Skeletal muscle satellite cell (primary cell): ENCODE data around the gene NUP98.

ENCODE experiments used
- H3K27me3 ChIP-seq: 2 replicates; pipeline ENCODE4 v1.7.0; 2013; ENCODE audit warnings: low read length; ENCODE audit not compliant: control insufficient read depth, insufficient read depth
- H3K36me3 ChIP-seq: 2 replicates; pipeline ENCODE4 v1.7.0; 2013; ENCODE audit warnings: mild to moderate bottlenecking, control low read depth, low read length; ENCODE audit not compliant: insufficient read depth
- H3K4me1 ChIP-seq: 2 replicates; pipeline ENCODE4 v1.7.0; 2013; ENCODE audit warnings: low read length; ENCODE audit not compliant: control insufficient read depth, insufficient read depth
- H3K4me2 ChIP-seq: 2 replicates; pipeline ENCODE4 v1.7.0; 2013; ENCODE audit warnings: mild to moderate bottlenecking, low read length
- H3K4me3 ChIP-seq: 2 replicates; pipeline ENCODE4 v1.7.0; 2013; ENCODE audit warnings: low read length
- H3K9ac ChIP-seq: 2 replicates; pipeline ENCODE4 v1.7.0; 2013; ENCODE audit warnings: mild to moderate bottlenecking, low read depth, low read length, moderate library complexity
- H3K9me3 ChIP-seq: replicated peaks from 2 replicates; pipeline ENCODE4 v1.7.0; 2013; ENCODE audit warnings: mild to moderate bottlenecking, control low read depth, low read length

Gene NUP98

GRCh38 chr11:3808861-3809623, 11.7 kb upstream of the NUP98 start:
- H3K4me2 ChIP-seq, result peak overlapping the region; percentile 99
- H3K4me1 ChIP-seq, result peaks cover 10% of the 10 kb centered on the region
- no peaks in the 10 kb centered on the region for H3K27me3 ChIP-seq
- no peaks in the 10 kb centered on the region for H3K9me3 ChIP-seq
- peak overlapping the region; percentile 87 for H3K9ac ChIP-seq
- peak overlapping the region; percentile 80 for H3K4me3 ChIP-seq
- H3K36me3 ChIP-seq, result no peaks in the 10 kb centered on the region

DNA sequence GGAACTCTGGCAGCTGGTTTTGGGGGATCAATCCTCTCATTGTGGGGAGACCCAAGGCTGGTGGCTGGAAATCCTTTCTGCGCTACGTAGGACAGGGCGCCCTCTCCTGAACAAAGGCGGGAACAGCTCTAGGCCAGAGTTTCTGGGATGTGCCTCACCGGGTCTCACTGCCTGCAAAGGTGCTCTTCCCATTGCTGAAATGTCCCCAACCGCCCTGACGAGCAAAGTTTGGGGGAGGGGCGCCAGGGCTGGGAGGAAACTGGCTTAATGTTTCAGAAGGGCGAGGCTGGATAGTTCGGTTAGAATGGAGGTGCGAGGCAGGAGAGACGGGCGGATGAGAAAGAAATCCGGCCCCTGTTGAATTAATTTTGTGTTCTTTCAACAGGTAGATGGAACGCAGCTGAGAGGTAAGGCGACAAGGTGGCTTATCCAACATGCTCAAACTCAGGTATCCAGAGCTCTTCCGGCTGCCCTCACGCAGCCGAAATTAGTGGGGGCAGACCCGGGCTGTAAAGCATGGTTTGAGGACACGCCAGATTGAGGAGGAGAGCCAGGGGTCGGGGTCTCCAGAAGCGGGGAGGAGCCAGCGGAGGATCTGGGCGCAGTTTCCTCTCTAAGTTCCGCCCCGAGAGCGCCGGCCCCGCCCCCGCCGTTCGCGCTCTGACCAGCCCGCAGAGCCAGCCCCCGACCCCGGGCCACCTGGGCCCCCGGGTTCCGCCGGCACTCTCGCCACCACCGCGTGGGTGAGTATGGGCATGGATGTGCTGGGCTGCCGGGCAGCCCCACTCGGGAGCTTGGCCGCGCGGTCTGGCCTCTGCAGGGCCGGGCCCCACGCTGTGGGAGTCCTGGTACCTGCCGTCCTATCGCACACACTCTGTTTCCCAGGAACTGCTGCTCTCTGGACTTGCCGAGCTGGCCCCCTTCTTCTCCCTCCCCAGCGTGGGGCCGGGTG, 10.8 kb upstream of the NUP98 start, which contains the start of gene PGAP2:
Gene PGAP2 (plus strand): TSS at position 652 of the 952 bp plus-strand sequence. CDS start 2,700 bp downstream, outside the sequence.
- H3K4me1 ChIP-seq, result peaks cover 16% of the 10 kb centered on the region
- peak within 1 kb of the TSS; percentile 80 for H3K4me3 ChIP-seq
- H3K9me3 ChIP-seq, result no peaks in the 10 kb centered on the region
- H3K27me3 ChIP-seq, result no peaks in the 10 kb centered on the region
- H3K36me3 ChIP-seq, result no peaks in the 10 kb centered on the region
- peak within 1 kb of the TSS; percentile 99 for H3K4me2 ChIP-seq
- H3K9ac ChIP-seq, result peak within 1 kb of the TSS; percentile 87

DNA sequence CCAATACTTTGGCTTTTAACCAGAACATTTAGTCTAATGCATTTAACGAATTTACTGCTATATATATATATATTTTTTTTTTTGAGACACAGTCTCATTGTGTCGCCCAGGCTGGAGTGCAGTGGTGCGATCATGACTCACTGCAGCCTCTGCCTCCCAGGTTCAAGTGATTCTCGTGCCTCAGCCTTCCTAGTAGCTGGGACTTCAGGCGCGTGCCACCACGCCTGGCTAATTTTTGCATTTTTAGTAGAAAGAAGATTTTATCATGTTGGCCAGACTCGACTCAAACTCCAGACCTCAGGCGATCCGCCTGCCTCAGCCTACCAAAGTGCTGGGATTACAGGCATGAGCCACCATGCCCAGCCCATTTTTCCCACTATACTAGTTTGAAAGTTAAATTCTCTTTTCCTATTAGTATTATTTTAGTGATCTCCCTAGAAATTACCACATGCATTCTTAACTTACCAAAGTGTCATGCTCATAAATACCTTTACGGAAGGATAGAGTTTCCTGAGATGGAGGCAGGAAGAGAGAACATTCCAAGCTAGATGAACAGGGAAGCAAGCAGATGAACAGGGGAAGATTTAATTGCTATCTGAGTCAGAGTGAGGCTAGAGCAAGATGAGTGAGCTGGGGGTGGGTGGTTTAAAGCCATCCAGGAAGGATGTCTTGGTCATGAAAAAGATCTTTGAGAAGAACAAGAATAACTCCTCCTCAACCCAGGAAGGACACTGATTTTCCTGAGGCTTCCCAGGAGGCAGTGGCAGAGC, 6.6 kb upstream of the NUP98 start:
- Histone ChIP-seq H3K9ac (no peak overlapping the region), H3K9me3 (no peaks in the 10 kb centered on the region), H3K4me3 (peak overlapping the region; percentile 25), H3K4me2 (peak overlapping the region; percentile 72), H3K4me1 (peaks cover 27% of the 10 kb centered on the region), H3K36me3 (no peaks in the 10 kb centered on the region), H3K27me3 (no peaks in the 10 kb centered on the region)

DNA sequence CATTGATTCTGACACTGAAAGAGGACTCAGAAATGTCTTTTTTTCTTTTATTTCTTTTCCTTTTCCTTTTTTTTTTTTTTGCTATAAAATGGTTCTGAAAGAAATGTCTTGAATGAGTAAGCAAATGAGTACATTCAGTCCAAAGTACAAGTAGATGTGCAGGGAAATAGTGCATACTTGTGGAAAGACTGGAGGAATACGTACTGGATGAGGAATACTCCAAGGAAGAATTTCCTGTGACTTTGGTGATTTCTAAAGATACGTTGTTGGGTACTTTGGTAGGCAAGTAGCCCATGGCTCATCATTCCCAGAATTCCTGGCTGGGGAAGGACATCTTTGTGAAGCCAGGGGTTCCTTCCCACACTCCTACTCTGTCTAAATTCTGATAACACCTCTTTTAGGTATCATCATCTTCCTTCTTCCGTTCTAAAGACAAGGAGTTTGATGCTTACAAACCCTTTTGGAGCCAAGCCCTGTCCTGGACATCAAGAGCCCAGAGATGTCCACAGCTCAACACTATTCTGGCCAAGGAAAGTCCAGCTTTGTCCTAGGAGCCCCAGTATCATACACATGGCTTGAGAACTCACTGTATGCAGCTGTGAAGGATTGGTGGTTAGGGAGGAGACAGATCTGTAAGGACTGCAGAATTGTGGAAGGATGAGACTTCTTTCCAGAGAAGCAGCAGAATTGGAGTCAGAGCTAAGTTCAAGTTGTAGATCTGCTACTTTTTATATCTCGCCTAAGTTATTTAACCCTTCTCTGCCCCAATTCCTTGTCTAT, 4.8 kb upstream of the NUP98 start:
- no peaks in the 10 kb centered on the region for H3K27me3 ChIP-seq
- no peaks in the 10 kb centered on the region for H3K9me3 ChIP-seq
- no peaks in the 10 kb centered on the region for H3K36me3 ChIP-seq
- peak overlapping the region; percentile 62 for H3K9ac ChIP-seq
- H3K4me1 ChIP-seq, result peaks cover 26% of the 10 kb centered on the region
- H3K4me2 ChIP-seq, result peak overlapping the region; percentile 50
- no peak overlapping the region for H3K4me3 ChIP-seq

GRCh38 chr11:3799873-3800272, 2.5 kb upstream of the NUP98 start:
- Histone ChIP-seq H3K9ac (no peak overlapping the region), H3K4me2 (no peak overlapping the region), H3K9me3 (no peaks in the 10 kb centered on the region), H3K27me3 (no peaks in the 10 kb centered on the region), H3K4me1 (peaks cover 40% of the 10 kb centered on the region), H3K36me3 (peaks cover 6% of the 10 kb centered on the region), H3K4me3 (no peak overlapping the region)

DNA sequence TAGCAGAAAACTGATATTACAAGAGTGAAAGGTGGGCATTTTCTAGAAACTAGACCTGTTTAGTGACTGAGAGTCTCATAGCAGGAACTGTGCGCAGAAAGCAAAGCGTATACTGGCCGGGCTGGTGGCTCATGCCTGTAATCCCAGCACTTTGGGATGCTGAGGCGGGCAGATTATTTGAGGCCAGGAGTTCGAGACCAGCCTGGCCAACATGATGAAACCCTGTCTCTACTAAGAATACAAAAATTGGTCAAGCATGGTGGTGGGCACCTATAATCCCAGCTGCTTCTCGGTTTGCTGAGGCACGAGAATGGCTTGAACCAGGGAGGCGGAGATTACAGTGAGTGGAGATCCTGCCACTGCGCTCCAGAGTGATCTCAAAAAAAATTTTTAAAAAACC, 1.8 kb upstream of the NUP98 start:
- Histone ChIP-seq H3K4me2 (no peak overlapping the region), H3K9ac (no peak overlapping the region), H3K36me3 (peaks cover 10% of the 10 kb centered on the region), H3K27me3 (no peaks in the 10 kb centered on the region), H3K4me1 (peaks cover 36% of the 10 kb centered on the region), H3K4me3 (no peak overlapping the region), H3K9me3 (no peaks in the 10 kb centered on the region)

DNA sequence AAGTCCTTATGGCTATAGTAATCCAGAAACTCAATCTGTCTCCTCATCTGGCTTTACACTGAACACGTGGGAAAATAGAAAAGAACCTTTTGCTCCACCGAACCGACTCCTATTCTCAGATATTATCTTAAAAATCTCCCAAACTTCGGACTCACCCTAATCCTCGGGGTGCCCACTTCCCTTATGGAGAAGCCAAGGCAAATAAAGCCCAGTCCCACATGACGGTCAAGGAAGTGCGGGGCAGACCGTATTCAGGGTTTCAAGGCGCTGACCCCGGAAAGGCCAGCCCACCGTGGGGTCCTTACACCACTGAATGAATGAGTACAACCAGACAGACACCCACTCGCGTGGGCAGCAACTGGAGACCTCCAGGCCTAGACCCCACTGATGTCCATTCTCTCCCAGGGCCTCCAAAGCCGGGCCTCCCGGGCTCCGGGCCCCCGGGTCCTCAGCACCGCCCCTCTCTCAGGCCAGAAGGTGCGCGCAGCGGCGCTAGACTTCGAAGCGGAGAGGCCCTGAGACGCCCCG, 489 bp downstream of the NUP98 start:
- peaks cover 21% of the 10 kb centered on the region for H3K4me1 ChIP-seq
- H3K27me3 ChIP-seq, result no peaks in the 10 kb centered on the region
- no peaks in the 10 kb centered on the region for H3K9me3 ChIP-seq
- H3K9ac ChIP-seq, result peak overlapping the region; percentile 100
- H3K4me2 ChIP-seq, result peak overlapping the region; percentile 85
- H3K4me3 ChIP-seq, result peak overlapping the region; percentile 93
- peaks cover 23% of the 10 kb centered on the region for H3K36me3 ChIP-seq

DNA sequence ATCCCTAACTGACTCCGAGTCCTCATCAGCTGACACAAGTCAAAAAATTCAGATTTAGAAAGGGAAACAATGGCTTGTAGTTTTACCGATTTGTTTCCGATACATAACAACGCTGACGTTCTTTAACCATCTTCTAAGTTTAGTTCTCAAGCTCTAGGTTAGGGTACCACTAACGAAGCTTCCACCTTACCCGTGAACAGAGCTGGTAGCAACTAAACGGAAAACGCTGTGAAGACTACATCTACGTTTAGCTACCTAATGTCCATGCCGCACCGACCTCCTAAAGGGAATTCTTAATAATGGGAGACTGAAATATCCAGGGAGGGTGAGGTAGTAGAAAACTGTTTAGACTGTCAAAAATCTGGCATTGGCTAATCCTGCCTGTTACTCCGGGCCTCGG, 1.0 kb downstream of the NUP98 start:
- peak overlapping the region; percentile 85 for H3K4me2 ChIP-seq
- no peaks in the 10 kb centered on the region for H3K27me3 ChIP-seq
- H3K36me3 ChIP-seq, result peaks cover 23% of the 10 kb centered on the region
- peak overlapping the region; percentile 93 for H3K4me3 ChIP-seq
- H3K9ac ChIP-seq, result peak overlapping the region; percentile 100
- no peaks in the 10 kb centered on the region for H3K9me3 ChIP-seq
- H3K4me1 ChIP-seq, result peaks cover 18% of the 10 kb centered on the region

- Histone ChIP-seq H3K4me3 (peak overlapping the region; percentile 93), H3K9me3 (no peaks in the 10 kb centered on the region), H3K9ac (peak overlapping the region; percentile 100), H3K4me1 (peaks cover 18% of the 10 kb centered on the region), H3K4me2 (peak overlapping the region; percentile 85), H3K27me3 (no peaks in the 10 kb centered on the region), H3K36me3 (peaks cover 23% of the 10 kb centered on the region)
Measured at GRCh38 chr11:3796002-3796311, 1.4 kb downstream of the NUP98 start.

- no peaks in the 10 kb centered on the region for H3K9me3 ChIP-seq
- H3K4me3 ChIP-seq, result peak overlapping the region; percentile 93
- H3K4me2 ChIP-seq, result peak overlapping the region; percentile 85
- H3K4me1 ChIP-seq, result peaks cover 18% of the 10 kb centered on the region
- H3K27me3 ChIP-seq, result no peaks in the 10 kb centered on the region
- peak overlapping the region; percentile 100 for H3K9ac ChIP-seq
- peaks cover 26% of the 10 kb centered on the region for H3K36me3 ChIP-seq
Measured at GRCh38 chr11:3795131-3796001, 2.0 kb downstream of the NUP98 start.
